ENCODE results near the gene AEBP1. TPM values are rescaled to one million over a fixed set of nuclear protein-coding genes. Genes with fewer than 3 reads are reported as not detected.

The AEBP1 gene
- total RNA-seq, 1 experiment from 2014 or later, result 49.3 TPM

DNA sequence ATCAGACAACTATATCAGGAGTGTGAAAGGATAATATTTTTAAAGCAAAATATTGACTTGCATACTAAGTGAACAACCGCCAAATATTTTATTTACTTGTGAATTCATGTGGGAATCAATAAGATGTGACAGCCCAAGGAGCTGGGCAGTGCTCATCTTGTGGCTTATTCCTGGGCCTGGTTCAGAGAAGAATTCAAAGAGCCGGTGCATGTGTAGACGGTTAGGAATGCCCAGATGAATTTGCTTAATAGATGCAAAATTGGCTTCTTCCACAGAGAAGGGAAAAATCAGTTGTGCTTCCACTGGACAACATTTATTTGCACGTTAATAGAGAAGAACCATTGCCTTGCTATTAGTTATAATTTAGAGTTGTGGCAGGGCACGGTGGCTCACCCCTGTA, 32.6 kb downstream of the AEBP1 start:
- H2AFZ ChIP-seq (ENCODE audit: low read length), result no peak overlapping the region
- H4K5ac ChIP-seq (ENCODE audit: insufficient read length, low read depth, low read length), result no peak overlapping the region
- Mint-ChIP-seq H3K9me3 (no peaks in the 10 kb centered on the region; a peak in 1 of 5 replicates), H3K36me3 (ENCODE audit: insufficient read depth in 1 of 3, low read depth in 3 of 3) (no peaks in the 10 kb centered on the region; a peak in 1 of 7 replicates), H3K27me3 (ENCODE audit: low read depth) (peaks cover 51% of the 10 kb centered on the region), H3K4me3 (no peak overlapping the region), H3K4me1 (peaks cover 12 to 16% of the 10 kb centered on the region in 2 experiments), H3K27ac (no peak overlapping the region)
- H2AK5ac ChIP-seq (ENCODE audit: insufficient read length, low read length), result no peak overlapping the region
- WGBS (ENCODE audit: extremely low coverage, insufficient read length, low lambda C conversion rate), result no CpG with 5 or more reads among the region's 5 CpGs
- no peak overlapping the region for H3K27ac ChIP-seq (ENCODE audit: insufficient read length, low read depth, low read length)
- H3K23me2 ChIP-seq (ENCODE audit: insufficient read length, low read depth, low read length, poor library complexity, severe bottlenecking), result no peaks in the 10 kb centered on the region
- H3K23ac ChIP-seq (ENCODE audit: insufficient read length, low read depth, low read length), result no peak overlapping the region
- H2BK5ac ChIP-seq (ENCODE audit: insufficient read length, low read length), result no peak overlapping the region
- H3K79me2 ChIP-seq (ENCODE audit: insufficient read depth, low read length), result no peaks in the 10 kb centered on the region
- no peak overlapping the region for H2BK120ac ChIP-seq (ENCODE audit: low read depth, low read length, poor library complexity, severe bottlenecking)
- no peak for TF ChIP-seq CTCF (conservative IDR thresholded peaks at IDR 0.05)
- H2BK15ac ChIP-seq (ENCODE audit: low read depth, low read length), result no peak overlapping the region
- H4K20me1 ChIP-seq (ENCODE audit: control insufficient read depth, insufficient read depth, insufficient read length), result no peaks in the 10 kb centered on the region
- no peak overlapping the region for H2BK20ac ChIP-seq (ENCODE audit: low read depth, low read length, poor library complexity, severe bottlenecking)
- H3K14ac ChIP-seq (ENCODE audit: insufficient read depth, low read length), result no peak overlapping the region
- no peak overlapping the region for H4K8ac ChIP-seq (replicated peaks; ENCODE audit: insufficient read length, low read depth, low read length)
- no peaks in the 10 kb centered on the region for H3K79me1 ChIP-seq (ENCODE audit: insufficient read depth, low read depth, low read length, poor library complexity, severe bottlenecking)
- H3K9me3 ChIP-seq (ENCODE audit: control insufficient read depth, low read depth, low read length), result no peaks in the 10 kb centered on the region
- H3K9ac ChIP-seq (ENCODE audit: extremely low read depth, insufficient read length, low read length), result no peak overlapping the region
- H3K27me3 ChIP-seq (ENCODE audit: insufficient read depth, low read length), result no peaks in the 10 kb centered on the region; the same call in 1 of the 2 replicates
- no peak overlapping the region for H3T11ph ChIP-seq (ENCODE audit: low read length)
- no peak overlapping the region for H4K91ac ChIP-seq (ENCODE audit: insufficient read length, low read depth, low read length)
- no peak overlapping the region for H2BK12ac ChIP-seq (ENCODE audit: insufficient read length, low read depth, low read length)
- no peak overlapping the region for H3K4ac ChIP-seq (ENCODE audit: low read depth, low read length)
- H3K4me2 ChIP-seq (ENCODE audit: insufficient read depth, insufficient read length, low read length), result no peak overlapping the region
- no peak overlapping the region for H3K18ac ChIP-seq (ENCODE audit: insufficient read length, low read depth, low read length)
- DNase-seq, result no peak
- no peak overlapping the region for H3K56ac ChIP-seq (ENCODE audit: insufficient read length, low read depth, low read length)
- H3K4me1 ChIP-seq (ENCODE audit: insufficient read depth, low read length), result no peaks in the 10 kb centered on the region; the same call in 1 of the 2 replicates
